SIG-M5 (cell line): ENCODE measurements around the gene RRP7A.
"Not testable (repeated sequence)": the region's sequence is repeated elsewhere in the genome, so short reads cannot be mapped to it uniquely, and the experiment has no call there.

Experiments
- DNase-seq: peaks from one replicate; lab custom pipeline; 2025; lab: John Stamatoyannopoulos, UW

The RRP7A gene, protein sequence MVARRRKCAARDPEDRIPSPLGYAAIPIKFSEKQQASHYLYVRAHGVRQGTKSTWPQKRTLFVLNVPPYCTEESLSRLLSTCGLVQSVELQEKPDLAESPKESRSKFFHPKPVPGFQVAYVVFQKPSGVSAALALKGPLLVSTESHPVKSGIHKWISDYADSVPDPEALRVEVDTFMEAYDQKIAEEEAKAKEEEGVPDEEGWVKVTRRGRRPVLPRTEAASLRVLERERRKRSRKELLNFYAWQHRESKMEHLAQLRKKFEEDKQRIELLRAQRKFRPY

DNA sequence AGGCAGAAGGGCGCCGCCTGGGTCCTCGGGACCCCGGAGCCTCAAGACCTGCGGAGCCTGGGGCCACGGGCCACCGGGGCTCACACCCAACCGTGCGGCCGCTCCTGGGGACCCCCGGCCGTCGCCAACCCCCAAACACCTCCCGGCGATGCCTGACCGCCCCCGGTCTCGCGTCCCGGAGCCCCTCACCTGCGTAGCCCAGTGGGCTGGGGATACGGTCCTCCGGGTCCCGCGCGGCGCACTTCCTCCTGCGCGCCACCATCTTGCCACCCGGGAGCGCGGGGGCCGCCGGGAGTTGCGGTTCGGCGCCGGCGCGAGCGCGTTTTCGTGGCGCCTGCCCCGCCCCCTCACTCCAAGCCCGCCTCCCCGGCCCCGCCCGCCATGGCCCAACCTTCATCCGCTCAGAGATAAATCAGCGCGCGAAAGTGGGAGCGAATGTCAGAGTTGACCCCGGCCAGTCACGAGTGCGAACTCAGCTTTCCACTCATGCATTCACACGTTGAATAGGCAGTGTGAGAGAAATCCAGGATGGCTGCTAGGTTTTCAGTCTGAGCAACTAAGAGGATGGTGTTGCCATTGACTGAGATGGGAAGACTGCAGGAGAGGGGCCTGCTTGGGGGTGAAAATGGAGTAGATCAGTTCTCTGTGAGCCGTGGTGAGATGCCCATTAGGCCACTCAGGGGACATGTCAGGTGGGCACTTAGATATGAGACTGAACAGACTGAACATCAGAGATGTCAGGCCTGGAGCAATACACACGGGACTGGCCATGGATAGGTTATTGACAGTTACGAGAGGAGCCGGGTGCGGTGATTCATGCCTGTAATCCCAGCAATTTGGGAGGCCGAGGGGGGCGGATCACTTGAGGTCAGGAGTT is at the start of gene RRP7A:
Gene RRP7A, minus strand, starts transcription at position 272 of the 877 bp plus-strand sequence. Its CDS starts 10 bp downstream, at position 262.
- DNase-seq = no peak

DNA sequence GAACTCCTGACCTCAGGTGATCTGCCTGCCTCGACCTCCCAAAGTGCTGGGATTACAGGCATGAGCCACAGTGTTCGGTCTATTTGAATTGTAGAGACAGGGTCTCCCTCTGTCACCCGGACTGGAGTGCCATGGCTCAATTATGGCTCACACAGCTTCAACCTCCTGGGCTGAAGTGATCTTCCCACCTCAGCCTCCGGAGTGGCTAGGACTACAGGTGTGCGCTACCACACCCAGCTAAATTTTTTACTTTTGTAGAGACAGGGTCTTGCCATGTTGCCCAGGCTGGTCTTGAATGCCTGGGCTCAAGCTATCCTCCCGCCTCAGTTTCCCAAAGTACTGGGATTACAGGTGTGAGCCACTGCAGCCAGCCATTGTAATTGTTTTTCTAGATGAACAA is 48.4 kb upstream of the RRP7A start:
- DNase-seq = not testable (repeated sequence)

DNA sequence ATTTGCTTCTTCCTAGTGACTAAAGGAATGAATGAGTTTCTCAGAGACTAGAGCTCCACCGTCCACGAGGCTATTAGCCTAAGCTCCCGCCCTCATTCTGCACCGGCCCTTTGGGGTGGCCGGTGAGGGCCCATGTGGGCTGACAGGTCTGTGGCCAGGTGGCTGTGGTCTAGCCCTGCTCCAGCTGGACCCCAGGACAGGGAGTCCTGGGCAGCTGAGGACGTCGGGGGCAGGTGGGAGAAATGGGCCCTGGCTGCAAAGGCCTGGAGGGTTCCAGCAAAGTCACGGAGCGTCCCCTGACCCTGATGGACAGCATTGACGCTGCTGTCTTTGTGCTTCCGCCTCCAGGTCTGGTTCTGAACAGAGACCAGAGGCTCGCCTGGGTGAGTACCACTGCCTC is 46.4 kb upstream of the RRP7A start:
- DNase-seq = no peak

- no peak for DNase-seq
Observed at GRCh38 chr22:42564699-42565098, 45.1 kb upstream of the RRP7A start.

GRCh38 chr22:42563943-42564342 is 44.3 kb upstream of the RRP7A start:
- DNase-seq = not testable (repeated sequence)

DNA sequence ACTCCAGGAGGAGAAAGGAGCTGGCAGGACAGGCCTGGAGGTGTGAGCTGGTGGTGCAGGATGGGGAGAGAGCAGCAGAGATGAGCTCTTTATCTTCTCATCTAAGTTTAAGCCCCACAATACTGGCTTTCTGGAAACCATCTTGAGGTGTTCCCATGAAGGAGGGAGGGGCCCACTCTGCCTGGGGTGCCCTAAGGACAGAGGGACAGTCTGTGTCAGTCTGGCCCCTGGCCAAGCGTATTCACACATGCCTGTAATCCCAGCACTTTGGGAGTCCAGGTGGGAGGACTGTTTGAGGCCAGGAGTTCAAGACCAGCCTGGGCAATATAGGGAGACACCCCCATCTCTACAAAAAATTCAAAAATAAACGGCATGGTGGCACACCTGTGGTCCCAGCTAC is 43.1 kb upstream of the RRP7A start:
- DNase-seq = no peak

DNA sequence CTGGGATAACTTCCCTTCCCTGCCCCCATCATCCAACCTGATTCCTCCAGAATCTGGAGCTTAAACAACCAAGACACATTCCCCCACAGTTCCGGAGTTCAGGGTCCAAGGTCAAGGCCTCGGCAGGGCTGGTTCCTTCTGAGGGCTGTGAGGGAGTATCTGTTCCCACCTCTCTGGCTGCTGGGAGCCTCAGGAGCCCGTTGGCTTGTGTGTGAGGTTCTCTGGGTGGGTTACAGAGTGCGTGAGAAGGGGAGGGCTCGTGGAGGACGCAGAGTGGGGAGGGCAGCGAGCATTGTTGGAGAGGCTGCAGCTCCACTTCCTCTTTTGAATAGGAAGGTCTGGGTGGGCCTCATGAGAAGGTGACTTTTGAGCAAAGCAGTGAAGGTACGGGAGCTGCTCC is 42.7 kb upstream of the RRP7A start:
- DNase-seq = no peak

GRCh38 chr22:42561856-42562255 is 42.3 kb upstream of the RRP7A start:
- DNase-seq = no peak

DNA sequence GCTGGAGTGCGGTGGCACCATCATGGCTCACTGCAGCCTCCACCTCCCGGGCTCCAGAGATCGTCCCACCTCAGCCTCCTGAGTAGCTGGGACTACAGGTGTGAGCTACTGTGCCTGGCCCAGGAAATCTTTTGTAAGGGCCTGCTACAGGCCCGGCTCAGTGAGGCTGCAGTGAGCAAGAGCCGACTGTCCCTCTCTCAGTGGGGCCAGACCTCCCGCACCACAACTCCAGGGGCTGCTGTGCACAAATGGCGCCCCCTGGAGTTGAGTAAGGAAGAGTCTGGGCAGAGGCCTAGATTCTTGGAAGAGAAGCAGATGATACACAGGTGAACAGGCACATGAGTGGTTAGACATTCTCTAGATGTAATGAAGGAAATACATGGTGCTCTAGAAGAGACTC is 41.2 kb upstream of the RRP7A start:
- DNase-seq = no peak

DNA sequence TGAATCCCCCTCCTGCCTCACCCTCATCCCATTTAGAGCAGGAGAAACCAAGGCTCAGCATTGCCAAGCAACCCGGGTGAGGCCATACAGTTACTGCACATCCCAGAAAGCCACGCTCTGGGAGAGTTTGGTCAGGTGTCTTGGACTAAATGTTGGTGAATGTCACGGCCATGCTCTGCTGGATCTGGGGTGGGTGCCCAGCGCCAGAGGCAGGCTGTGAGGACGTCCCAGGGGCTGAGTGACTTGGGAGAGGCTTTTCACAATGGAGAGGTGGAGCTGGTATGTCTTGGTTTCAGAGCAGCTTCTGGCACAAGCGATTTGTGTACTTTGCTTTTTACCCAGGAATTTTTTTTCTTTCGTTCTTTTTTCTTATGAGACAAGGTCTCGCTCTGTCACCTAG is 40.8 kb upstream of the RRP7A start:
- no peak for DNase-seq

- no peak for DNase-seq
Observed at GRCh38 chr22:42553475-42554361, 34.1 kb upstream of the RRP7A start, which contains the start of gene SERHL2. Gene SERHL2, plus strand, starts transcription at chr22:42553956. Its CDS starts 65 bp downstream, at chr22:42554021.

DNA sequence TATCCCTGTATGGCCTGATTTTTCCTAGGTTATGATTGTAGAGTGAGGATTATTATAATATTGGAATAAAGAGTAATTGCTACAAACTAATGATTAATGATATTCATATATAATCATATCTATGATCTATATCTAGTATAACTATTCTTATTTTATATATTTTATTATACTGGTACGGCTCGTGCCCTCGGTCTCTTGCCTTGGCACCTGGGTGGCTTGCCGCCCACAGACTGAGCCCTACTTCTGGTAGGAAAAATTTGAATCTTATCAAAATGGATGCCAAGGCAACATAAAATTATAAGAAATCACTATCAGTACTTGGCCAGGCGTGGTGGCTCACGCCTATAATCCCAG is 32.7 kb upstream of the RRP7A start:
- not testable (repeated sequence) for DNase-seq

DNA sequence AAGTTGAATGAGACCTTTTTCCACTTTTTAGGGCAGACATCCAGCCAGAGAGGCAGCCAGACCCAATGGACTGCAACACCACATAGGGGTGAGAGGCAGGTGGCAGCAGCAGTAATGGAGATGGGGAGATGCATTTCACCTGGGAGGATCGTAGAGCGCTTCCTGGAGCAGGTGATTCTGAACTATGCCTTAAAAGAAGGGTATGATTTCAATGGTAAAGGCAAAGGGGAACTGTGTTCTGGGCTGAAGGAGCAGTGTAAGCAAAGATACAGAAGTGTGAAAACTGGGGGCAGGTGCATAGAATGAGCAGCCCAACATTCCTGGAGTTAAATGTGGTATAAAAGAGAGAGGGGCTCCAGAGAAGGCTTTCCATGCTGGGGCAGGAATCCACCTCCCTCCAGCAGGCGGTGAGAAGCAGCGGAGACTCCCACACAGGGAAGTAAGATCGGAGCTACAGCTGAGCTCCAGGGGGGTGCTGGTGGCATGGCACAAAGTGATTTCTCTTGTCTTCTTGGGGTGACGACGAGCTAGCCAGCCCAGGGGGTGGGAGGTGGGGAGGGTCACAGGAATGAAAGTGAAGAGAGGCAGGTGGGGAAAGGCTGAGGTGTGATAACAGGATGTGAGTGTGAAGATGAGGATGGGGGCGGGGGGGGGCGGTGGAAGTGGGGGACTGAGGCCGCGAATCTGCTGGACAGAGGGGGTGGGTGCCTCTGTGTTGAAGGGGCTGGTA is 29.9 kb upstream of the RRP7A start:
- DNase-seq = no peak

GRCh38 chr22:42548597-42549330 is 29.2 kb upstream of the RRP7A start:
- no peak for DNase-seq

GRCh38 chr22:42548126-42548525 is 28.5 kb upstream of the RRP7A start:
- not testable (repeated sequence) for DNase-seq

DNA sequence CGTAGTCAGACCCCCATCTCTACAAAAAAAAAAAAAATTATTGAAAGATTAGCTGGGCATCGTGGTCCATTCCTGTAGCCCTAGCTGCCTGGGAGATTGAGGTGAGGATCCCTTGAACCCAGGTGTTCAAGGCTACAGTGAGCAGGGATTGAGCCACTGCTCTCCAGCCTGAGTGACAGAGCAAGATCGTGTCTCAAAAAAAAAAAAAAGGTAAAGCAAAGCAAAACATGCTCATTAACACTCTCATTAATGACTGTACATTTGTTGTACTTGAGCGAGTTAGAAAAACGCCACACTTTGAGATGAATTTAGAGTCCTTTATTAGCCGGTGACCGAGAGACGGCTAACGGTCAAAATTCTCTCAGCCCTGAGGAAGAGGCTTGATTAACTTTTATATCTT is 28.0 kb upstream of the RRP7A start:
- DNase-seq = no peak

DNA sequence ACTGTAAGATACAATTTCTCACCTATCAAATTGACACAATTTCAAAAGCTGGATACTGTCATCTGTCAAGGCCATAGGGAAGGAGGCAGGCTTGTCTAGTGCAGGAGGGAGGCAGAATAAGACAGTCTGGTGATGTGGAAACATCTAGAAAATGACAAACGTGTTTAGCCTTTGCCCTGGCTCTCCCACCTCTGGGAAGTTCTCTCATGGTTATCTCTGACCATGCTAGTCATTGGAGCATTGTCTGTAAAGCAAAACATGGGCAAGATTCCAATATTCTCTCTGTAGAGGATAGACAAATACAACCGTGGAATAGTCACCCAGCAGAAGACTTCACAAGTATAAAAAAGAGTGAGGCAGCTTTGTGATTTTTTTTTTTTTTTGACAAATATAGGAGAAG is 25.1 kb upstream of the RRP7A start:
- DNase-seq = no peak

DNA sequence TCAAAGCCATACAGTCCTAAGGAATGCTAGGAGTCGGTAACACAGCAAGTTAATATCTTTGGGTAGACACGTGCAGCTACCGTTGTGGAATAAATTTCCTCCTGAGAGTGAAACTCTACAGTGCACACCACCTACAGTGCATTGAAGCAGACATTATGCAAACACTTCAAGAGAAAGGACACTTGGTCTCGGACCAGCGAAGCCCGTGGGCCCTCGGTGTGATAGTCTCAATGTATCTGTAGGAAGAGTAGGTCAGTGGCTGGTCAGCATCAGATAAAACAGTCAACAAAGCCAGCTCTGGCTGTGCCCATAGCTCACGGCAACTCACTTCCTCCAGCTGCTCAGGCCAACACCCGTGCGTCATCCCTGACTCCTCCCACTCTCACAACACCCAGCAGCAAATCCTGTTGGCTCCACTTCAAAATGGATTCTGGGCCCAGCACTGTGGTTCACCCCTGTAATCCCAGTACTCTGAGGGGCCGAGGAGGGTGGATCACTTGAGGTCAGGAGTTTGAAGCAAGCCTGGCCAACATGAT is 19.7 kb upstream of the RRP7A start:
- not testable (repeated sequence) for DNase-seq

DNA sequence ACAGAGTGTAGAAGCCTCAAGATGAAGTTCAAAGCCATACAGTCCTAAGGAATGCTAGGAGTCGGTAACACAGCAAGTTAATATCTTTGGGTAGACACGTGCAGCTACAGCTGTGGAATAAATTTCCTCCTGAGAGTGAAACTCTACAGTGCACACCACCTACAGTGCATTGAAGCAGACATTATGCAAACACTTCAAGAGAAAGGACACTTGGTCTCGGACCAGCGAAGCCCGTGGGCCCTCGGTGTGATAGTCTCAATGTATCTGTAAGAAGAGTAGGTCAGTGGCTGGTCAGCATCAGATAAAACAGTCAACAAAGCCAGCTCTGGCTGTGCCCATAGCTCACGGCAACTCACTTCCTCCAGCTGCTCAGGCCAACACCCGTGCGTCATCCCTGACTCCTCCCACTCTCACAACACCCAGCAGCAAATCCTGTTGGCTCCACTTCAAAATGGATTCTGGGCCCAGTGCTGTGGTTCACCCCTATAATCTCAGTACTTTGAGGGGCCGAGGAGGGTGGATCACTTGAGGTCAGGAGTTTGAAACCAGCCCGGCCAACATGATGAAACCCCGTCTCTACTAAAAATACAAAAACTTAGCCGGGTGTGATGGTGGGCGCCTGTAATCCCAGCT is 17.7 kb upstream of the RRP7A start:
- DNase-seq = not testable (repeated sequence)

GRCh38 chr22:42536634-42537033 is 17.0 kb upstream of the RRP7A start:
- not testable (repeated sequence) for DNase-seq
